Psoas muscle (tissue), 8 donors: ENCODE results near the gene AUTS2. TPM values are rescaled to one million over a fixed set of nuclear protein-coding genes. Genes with fewer than 3 reads are reported as not detected.

Experiments
- ATAC-seq, 4 donors: fragments of 200-7000 bp; cut with Tn5 transposase; one replicate each; pipeline ENCODE4 v1.9.1; 2020; ENCODE audit warnings: moderate library complexity in 3 of 4, mild to moderate bottlenecking in 2 of 4
- DNase-seq, 2 donors: peaks; one replicate each; pipeline ENCODE4 v3.0.0-alpha.2; 2020
- H3K27ac ChIP-seq: fragments of 200-600 bp; one replicate; pipeline ENCODE4 v1.8.0; 2022
- H3K27me3 ChIP-seq, 3 donors: fragments of 200-600 bp in 1 of 3; one replicate each; pipeline versions ENCODE4 v1.6.1 to v1.8.0; 2013 to 2022; ENCODE audit warnings: low read length in 2 of 3, mild to moderate bottlenecking in 2 of 3, moderate library complexity in 1 of 3; ENCODE audit not compliant: insufficient read depth in 3 of 3
- H3K36me3 ChIP-seq, 2 donors: fragments of 200-600 bp in 1 of 2; one replicate each; pipeline versions ENCODE4 v1.6.1 to v1.8.0; 2013 to 2022; ENCODE audit warnings: low read depth in 1 of 2, mild to moderate bottlenecking in 1 of 2, moderate library complexity in 1 of 2; ENCODE audit not compliant: insufficient read depth in 1 of 2
- H3K4me1 ChIP-seq: fragments of 200-600 bp; one replicate; pipeline ENCODE4 v1.8.0; 2022
- H3K4me3 ChIP-seq: fragments of 200-600 bp; one replicate; pipeline ENCODE4 v1.8.0; 2022; ENCODE audit warnings: mild to moderate bottlenecking
- H3K9me3 ChIP-seq: fragments of 200-600 bp; one replicate; pipeline ENCODE4 v1.8.0; 2022
- WGBS, 3 donors: extraction: QIAGEN DNeasy Blood & Tissue Kit; methylation state at CpG; one replicate each; pipeline versions ENCODE4 v1.1.6 to v1.1.7; 2013; 5-methylcytosine and 5-hydroxymethylcytosine counted together
- intact Hi-C, 2 donors: fragments of 100-400 bp; cut with DNase I; formaldehyde crosslinking; loops; one replicate each; pipeline versions ENCODE4 v1.11.0 to v1.14.2; 2022
- polyA plus RNA-seq, 3 donors: library from polyadenylated mRNA; stranded (reverse); fragments of 200-250 nt; gene quantifications; one replicate each; pipeline ENCODE4 v1.2.3, GENCODE V29; 2013
- total RNA-seq, 4 donors: library from RNA; stranded (reverse); fragmentation: NEBNext Ultra II Directional in 2 of 4; extraction: Animal tissue kit (Norgen Biotek cat#: 25700) in 2 of 4; gene quantifications; one replicate each; pipeline versions ENCODE4 v1.2.1 to v1.2.4, GENCODE V29; 2021 to 2023
- TF ChIP-seq, protein P1 (sequence below): fragments of 200-600 bp; IDR thresholded peaks from one replicate; pipeline ENCODE4 v1.8.0; 2022; ENCODE audit warnings: antibody characterized with exemption
- donor health status: healthy with polysubstance abuse.
- donor health status: DM: no; HTN: no; CAD: no; lungs with moderate emphysema.
- donor health status: Bipolar disorder and iron deficiency.
- donor health status: healthy.
- donor health status: DM: yes; HTN: yes; CAD: no.
- donor health status: DM: no; HTN: no; CAD: no.
- donor health status: DM: no; HTN: no; CAD: no.
- donor health status: DM: yes; HTN: yes; CAD: no.

The AUTS2 gene
- total and polyA plus RNA-seq, 7 donors = 5.0 to 33.5 (median 14.3) TPM

- 97 to 98% (median 98%) methylated on average over 58 to 63 of the region's 63 CpGs for WGBS, 3 donors
- intact Hi-C loops = no loop called here
- Histone ChIP-seq H3K36me3 (peaks cover 5 to 79% of the 10 kb centered on the region in 2 donors), H3K4me3 (no peak overlapping the region), H3K27me3 (no peaks in the 10 kb centered on the region), H3K27ac (no peak overlapping the region), H3K9me3 (no peaks in the 10 kb centered on the region), H3K4me1 (no peaks in the 10 kb centered on the region)
- TF ChIP-seq, protein P1, sequence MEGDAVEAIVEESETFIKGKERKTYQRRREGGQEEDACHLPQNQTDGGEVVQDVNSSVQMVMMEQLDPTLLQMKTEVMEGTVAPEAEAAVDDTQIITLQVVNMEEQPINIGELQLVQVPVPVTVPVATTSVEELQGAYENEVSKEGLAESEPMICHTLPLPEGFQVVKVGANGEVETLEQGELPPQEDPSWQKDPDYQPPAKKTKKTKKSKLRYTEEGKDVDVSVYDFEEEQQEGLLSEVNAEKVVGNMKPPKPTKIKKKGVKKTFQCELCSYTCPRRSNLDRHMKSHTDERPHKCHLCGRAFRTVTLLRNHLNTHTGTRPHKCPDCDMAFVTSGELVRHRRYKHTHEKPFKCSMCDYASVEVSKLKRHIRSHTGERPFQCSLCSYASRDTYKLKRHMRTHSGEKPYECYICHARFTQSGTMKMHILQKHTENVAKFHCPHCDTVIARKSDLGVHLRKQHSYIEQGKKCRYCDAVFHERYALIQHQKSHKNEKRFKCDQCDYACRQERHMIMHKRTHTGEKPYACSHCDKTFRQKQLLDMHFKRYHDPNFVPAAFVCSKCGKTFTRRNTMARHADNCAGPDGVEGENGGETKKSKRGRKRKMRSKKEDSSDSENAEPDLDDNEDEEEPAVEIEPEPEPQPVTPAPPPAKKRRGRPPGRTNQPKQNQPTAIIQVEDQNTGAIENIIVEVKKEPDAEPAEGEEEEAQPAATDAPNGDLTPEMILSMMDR = no peak
- no peak for DNase-seq
- no peak for ATAC-seq
Measured at GRCh38 chr7:70790215-70791073, 1192.2 kb downstream of the AUTS2 start.

DNA sequence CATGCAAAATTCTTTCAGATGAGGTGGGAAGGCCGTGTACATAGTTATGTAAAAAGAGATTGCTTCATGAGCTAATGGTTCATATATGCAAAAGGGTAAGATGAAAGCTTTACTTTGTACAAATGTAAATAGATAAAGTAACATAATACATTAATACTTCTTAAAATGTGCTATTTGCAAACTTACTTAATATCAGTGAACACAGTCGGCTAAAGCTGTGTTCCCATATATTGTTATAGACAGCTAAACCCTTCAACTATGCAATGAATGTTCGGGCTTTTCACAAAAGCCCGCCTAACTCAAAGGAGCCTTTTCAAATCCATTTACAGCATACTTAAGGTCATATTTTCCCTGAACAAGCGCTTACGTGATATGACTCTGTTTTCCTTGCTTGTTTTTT is 1193.1 kb downstream of the AUTS2 start:
- DNase-seq = no peak
- no peak overlapping the region for H3K27ac ChIP-seq
- no peaks in the 10 kb centered on the region for H3K27me3 ChIP-seq
- TF ChIP-seq, protein P1 = no peak
- H3K4me3 ChIP-seq = no peak overlapping the region
- H3K4me1 ChIP-seq = no peaks in the 10 kb centered on the region
- WGBS, 3 donors = 94% methylated on average over 6 of the region's 6 CpGs
- ATAC-seq = no peak
- peaks cover 2 to 70% of the 10 kb centered on the region in 2 donors for H3K36me3 ChIP-seq
- H3K9me3 ChIP-seq = no peaks in the 10 kb centered on the region
- intact Hi-C loops = no loop called here

DNA sequence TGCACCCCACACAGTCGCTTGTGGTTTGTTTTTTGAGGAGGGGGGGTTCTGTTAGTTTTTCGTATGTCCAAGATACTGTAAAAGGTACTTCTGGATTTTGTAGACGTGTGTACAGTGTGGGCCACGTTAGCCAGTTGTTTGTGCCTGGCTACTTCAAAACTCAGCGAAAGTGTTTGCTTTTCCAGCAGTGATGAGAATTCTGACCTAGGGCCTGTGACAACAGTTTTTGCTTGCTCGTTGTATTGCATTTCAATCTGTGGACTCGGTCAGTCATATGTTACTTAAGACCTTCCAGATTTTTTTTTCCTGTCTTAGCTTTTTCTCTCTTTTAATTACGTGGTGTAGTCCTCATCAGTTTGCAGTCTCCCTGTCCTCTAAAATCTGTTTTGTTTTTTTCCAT is 1194.8 kb downstream of the AUTS2 start:
- no peak for ATAC-seq
- DNase-seq = no peak
- Histone ChIP-seq H3K4me3 (no peak overlapping the region), H3K9me3 (no peaks in the 10 kb centered on the region), H3K27me3 (no peaks in the 10 kb centered on the region), H3K27ac (no peak overlapping the region), H3K36me3 (peaks cover 0 to 53% of the 10 kb centered on the region in 2 donors), H3K4me1 (no peaks in the 10 kb centered on the region)
- intact Hi-C loops = no loop called here
- 89 to 93% (median 91%) methylated on average over 8 of the region's 8 CpGs for WGBS, 3 donors
- TF ChIP-seq, protein P1 = no peak

GRCh38 chr7:70793821-70794220 is 1195.5 kb downstream of the AUTS2 start:
- Histone ChIP-seq H3K27ac (no peak overlapping the region), H3K9me3 (no peaks in the 10 kb centered on the region), H3K4me1 (no peaks in the 10 kb centered on the region), H3K27me3 (no peaks in the 10 kb centered on the region), H3K36me3 (peaks cover 0 to 46% of the 10 kb centered on the region in 2 donors), H3K4me3 (no peak overlapping the region)
- DNase-seq = no peak
- no peak for ATAC-seq
- TF ChIP-seq, protein P1 = no peak
- intact Hi-C loops = no loop called here
- WGBS, 3 donors = 82 to 92% (median 92%) methylated on average over 9 of the region's 9 CpGs
